LNCaP clone FGC (cell line): Measurements from ENCODE around the gene ATRIP.

ENCODE experiments used
- DNase-seq: peaks from one replicate; pipeline ENCODE4 v3.0.0-alpha.2; 2011; ENCODE audit warnings: low read depth
- H3K4me3 ChIP-seq: 2 replicates; pipeline ENCODE4 v1.5.1; 2011; ENCODE audit warnings: mild to moderate bottlenecking, low read depth, low read length, control low read depth
- TF ChIP-seq, protein P1 (sequence below): IDR thresholded peaks from 2 replicates; pipeline ENCODE4 v1.5.1; 2012; ENCODE audit warnings: mild to moderate bottlenecking; ENCODE audit not compliant: control insufficient read depth, insufficient read depth; ENCODE audit errors: extremely low read depth

Gene ATRIP

DNA sequence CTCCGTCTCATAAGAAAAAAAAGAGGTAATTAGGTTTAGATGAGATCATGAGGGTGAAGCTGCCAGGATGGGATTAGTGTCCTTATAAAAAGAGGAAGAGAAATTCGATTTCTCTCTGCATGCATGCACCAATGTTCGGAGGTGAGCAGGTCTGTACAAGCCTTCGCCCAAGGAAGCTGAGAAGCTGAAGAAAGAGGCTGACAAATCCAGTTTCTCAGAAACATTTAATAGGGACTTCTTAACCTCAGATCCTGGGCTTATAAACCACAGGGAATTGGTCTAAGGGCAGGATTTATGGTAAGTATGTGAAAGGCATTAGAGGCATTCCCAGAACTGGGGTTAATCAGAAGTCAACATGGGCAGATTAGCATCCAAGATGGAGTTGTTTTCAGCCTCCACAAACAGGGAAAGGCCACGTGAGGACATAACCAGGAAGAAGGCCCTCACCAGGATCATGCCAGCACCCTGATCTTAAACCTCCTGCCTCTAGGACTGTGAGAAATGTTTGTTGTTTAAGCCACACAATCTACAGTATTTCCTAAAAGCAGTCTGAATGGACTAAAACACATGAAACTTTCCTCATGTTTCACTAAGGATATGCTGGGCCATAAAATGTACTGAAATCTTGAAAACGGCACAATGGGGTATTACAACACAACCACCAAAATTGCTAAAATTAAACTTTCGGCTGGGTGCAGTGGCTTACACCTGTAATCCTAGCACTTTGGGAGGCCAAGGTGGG, 46.1 kb downstream of the ATRIP start:
- DNase-seq, result no peak
- no peak overlapping the region for H3K4me3 ChIP-seq
- TF ChIP-seq, protein P1, sequence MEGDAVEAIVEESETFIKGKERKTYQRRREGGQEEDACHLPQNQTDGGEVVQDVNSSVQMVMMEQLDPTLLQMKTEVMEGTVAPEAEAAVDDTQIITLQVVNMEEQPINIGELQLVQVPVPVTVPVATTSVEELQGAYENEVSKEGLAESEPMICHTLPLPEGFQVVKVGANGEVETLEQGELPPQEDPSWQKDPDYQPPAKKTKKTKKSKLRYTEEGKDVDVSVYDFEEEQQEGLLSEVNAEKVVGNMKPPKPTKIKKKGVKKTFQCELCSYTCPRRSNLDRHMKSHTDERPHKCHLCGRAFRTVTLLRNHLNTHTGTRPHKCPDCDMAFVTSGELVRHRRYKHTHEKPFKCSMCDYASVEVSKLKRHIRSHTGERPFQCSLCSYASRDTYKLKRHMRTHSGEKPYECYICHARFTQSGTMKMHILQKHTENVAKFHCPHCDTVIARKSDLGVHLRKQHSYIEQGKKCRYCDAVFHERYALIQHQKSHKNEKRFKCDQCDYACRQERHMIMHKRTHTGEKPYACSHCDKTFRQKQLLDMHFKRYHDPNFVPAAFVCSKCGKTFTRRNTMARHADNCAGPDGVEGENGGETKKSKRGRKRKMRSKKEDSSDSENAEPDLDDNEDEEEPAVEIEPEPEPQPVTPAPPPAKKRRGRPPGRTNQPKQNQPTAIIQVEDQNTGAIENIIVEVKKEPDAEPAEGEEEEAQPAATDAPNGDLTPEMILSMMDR, result no peak

DNA sequence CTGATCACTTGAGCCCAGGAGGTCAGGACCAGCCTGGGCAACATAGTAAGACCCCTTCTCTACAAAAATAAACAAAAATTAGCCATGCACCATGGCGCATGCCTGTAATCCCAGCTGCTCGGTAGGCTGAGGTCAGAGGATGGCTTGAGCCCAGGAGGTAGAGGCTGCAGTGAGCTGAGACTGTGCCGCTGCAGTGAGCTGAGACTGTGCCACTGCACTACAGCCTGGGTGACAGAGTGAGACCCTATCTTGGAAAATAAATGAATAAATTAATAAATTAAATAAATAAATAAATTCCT, 46.6 kb downstream of the ATRIP start:
- TF ChIP-seq, protein P1, result no peak
- no peak for DNase-seq
- H3K4me3 ChIP-seq, result no peak overlapping the region

DNA sequence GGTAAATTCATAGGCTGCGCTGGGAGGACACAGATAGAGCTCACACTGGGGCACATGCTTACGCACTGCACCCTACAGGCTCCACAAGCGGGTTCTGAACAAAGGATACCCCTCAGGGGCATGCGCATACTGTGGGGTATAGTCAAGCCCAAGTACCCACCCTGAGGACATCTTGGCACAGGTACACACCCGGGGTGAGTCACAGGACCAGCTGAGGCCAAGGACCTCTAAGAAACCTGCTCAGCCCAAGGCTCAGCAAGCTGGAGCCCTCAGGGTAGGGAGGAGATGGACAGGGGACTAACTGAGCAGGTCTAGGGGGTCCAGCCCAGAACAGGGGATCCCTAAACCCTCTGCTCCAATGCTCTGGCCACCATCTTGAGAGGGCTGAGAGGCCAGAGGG, 54.1 kb downstream of the ATRIP start:
- DNase-seq, result no peak
- TF ChIP-seq, protein P1, result no peak
- H3K4me3 ChIP-seq, result no peak overlapping the region

DNA sequence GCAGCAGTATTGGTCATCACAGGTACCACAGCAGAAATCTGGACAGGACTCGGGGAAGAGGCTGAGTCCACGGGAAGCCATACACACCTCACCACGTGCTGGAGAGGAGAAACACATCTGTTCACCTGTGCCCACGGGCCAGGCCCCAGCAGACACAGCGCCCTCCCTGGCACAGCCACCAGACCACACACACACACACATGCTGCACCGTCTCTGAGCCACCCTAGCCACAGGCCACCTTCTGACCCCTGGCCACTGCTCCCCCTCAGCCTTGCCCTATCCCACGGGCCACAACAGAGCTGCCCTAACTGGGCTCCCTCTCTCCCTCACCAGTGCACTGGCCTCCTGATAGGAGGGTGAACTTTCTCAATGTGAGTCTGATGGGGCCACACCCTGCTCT, 54.7 kb downstream of the ATRIP start:
- no peak for DNase-seq
- TF ChIP-seq, protein P1, result no peak
- no peak overlapping the region for H3K4me3 ChIP-seq

DNA sequence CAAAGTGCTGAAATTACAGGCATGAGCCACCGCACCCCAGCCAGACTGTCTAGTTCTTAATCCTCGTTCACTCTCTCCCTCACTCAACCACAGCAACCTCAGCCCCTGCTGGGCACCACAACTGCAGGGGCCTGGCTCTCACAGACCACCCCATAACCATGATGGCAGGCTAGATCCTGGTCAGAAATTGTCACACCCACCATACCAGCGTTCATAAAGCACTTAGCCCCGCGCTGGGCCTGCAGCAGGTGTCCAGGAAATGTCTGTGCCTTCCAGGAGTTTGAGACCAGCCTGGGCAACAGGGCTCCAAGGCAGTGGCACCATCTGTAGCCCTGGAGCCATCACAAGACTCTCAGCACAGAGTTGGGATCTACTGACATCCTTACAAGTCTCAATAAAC, 55.6 kb downstream of the ATRIP start:
- no peak overlapping the region for H3K4me3 ChIP-seq
- no peak for DNase-seq
- TF ChIP-seq, protein P1, result no peak

DNA sequence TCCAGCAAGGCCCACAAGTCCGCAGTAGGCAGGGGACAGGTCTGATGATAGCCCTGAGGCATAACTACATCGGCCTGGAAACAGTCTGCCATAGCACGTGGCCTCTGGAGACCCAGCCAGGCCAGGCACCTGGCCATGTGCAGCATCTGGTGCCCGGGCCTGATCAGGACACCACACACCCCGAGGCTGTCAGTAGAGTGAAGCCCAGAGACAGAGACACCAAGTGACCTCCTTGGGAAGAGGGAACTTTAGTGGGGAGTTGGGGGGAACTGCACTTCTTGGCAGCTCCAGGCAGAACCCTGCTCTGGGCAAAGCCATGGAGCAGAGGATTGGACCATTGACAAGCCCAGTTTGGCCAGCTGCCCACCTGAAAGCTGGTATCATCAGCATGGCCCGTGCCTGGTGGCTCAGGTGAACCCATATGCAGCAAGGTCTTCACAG, 56.2 kb downstream of the ATRIP start:
- peak; percentile 70 for DNase-seq
- peak overlapping the region; percentile 72 for H3K4me3 ChIP-seq
- TF ChIP-seq, protein P1, result no peak
